Measurements from ENCODE around the gene TMEM59. TPM values are rescaled to one million over a fixed set of nuclear protein-coding genes. Genes with fewer than 3 reads are reported as not detected.

The TMEM59 gene
- polyA plus RNA-seq, 3 donors, result 169 to 925 (median 831) TPM

- Histone ChIP-seq H3K27ac (ENCODE audit: low read depth in 1 of 2, low read length in 2 of 2) (no peak overlapping the region), H3K4me2 (replicated peaks; ENCODE audit: extremely low read depth, low read length, poor library complexity, severe bottlenecking) (no peak overlapping the region), H3K79me2 (ENCODE audit: insufficient read depth, low read length) (no peaks in the 10 kb centered on the region), H3K9me3 (replicated peaks in 1 of 2; ENCODE audit: control insufficient read depth in 1 of 2, insufficient read depth in 1 of 2, low read length in 2 of 2) (peaks cover 0 to 10% of the 10 kb centered on the region in 2 donors), H4K20me1 (ENCODE audit: insufficient read depth, low read length) (no peaks in the 10 kb centered on the region), H3K4me3 (replicated peaks in 1 of 3; ENCODE audit: low read depth in 2 of 3, low read length in 3 of 3) (no peak overlapping the region), H3K4me1 (ENCODE audit: control insufficient read depth in 1 of 2, insufficient read depth in 2 of 2, low read length in 2 of 2) (no peaks in the 10 kb centered on the region), H3K27me3 (ENCODE audit: control insufficient read depth in 2 of 2, insufficient read depth in 2 of 2, low read length in 2 of 2) (no peaks in the 10 kb centered on the region), H2AFZ (ENCODE audit: insufficient read depth, low read depth, low read length, poor library complexity, severe bottlenecking) (no peak overlapping the region), H3K36me3 (replicated peaks in 1 of 2; ENCODE audit: control insufficient read depth in 1 of 2, insufficient read depth in 2 of 2, low read length in 2 of 2) (no peaks in the 10 kb centered on the region), H3K9ac (ENCODE audit: insufficient read depth, low read length, poor library complexity, severe bottlenecking) (no peak overlapping the region)
- Mint-ChIP-seq H3K4me1 (no peaks in the 10 kb centered on the region), H3K27me3 (ENCODE audit: low read depth in 3 of 3) (peaks cover 0 to 5% (median 3%) of the 10 kb centered on the region in 3 donors), H3K36me3 (no peaks in the 10 kb centered on the region), H3K4me3 (no peak overlapping the region), H3K9me3 (peaks cover 2 to 12% (median 5%) of the 10 kb centered on the region in 7 donors), H3K27ac (no peak overlapping the region)
- DNase-seq, result no peak
- TF ChIP-seq CTCF (IDR thresholded peaks at IDR 0.05), result no peak
- intact Hi-C loops (cut with micrococcal nuclease), result no loop called here
- WGBS (ENCODE audit: insufficient coverage), result 89% methylated on average over 12 of the region's 12 CpGs
Observed at GRCh38 chr1:54003249-54003646, 49.8 kb downstream of the TMEM59 start.

DNA sequence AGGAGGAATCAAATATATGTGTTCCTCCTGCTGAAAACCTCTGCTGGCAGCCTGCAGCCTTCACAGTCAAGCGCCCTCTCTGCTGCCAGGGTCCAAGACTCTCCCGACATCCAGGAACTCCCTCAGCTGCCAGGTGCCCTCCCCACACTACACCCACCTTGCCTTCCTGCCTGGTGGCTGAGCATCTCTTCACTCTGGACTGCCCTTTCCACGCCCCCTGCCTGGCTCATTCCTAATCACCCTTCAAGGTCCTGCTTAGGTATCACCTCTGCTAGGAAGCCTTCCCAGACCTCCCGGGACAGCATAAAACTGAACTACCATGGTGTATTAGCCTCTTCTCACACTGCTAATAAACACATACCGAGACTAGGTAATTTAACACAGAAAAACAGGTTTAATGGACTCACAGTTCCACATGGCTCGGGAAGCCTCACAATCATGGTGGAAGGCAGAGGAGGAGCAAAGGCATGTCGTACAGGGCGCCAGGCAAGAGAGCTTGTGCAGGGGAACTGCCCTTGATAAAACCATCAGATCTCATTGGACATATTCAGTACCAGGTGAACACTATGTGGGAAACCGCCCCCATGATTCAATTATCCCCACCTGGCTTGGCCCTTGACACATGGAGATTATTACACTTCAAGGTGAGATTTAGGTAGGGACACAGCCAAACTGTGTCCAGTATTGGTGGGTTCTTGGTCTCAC lies 50.3 kb downstream of the TMEM59 start:
- no peak for DNase-seq
- Histone ChIP-seq H3K27me3 (ENCODE audit: control insufficient read depth in 2 of 2, insufficient read depth in 2 of 2, low read length in 2 of 2) (no peaks in the 10 kb centered on the region), H4K20me1 (ENCODE audit: insufficient read depth, low read length) (no peaks in the 10 kb centered on the region), H2AFZ (ENCODE audit: insufficient read depth, low read depth, low read length, poor library complexity, severe bottlenecking) (no peak overlapping the region), H3K9me3 (replicated peaks in 1 of 2; ENCODE audit: control insufficient read depth in 1 of 2, insufficient read depth in 1 of 2, low read length in 2 of 2) (peaks cover 0 to 10% of the 10 kb centered on the region in 2 donors), H3K36me3 (replicated peaks in 1 of 2; ENCODE audit: control insufficient read depth in 1 of 2, insufficient read depth in 2 of 2, low read length in 2 of 2) (no peaks in the 10 kb centered on the region), H3K4me1 (ENCODE audit: control insufficient read depth in 1 of 2, insufficient read depth in 2 of 2, low read length in 2 of 2) (no peaks in the 10 kb centered on the region), H3K79me2 (ENCODE audit: insufficient read depth, low read length) (no peaks in the 10 kb centered on the region), H3K9ac (ENCODE audit: insufficient read depth, low read length, poor library complexity, severe bottlenecking) (no peak overlapping the region), H3K27ac (ENCODE audit: low read depth in 1 of 2, low read length in 2 of 2) (no peak overlapping the region), H3K4me3 (replicated peaks in 1 of 3; ENCODE audit: low read depth in 2 of 3, low read length in 3 of 3) (no peak overlapping the region), H3K4me2 (replicated peaks; ENCODE audit: extremely low read depth, low read length, poor library complexity, severe bottlenecking) (no peak overlapping the region)
- Mint-ChIP-seq H3K4me1 (no peaks in the 10 kb centered on the region), H3K27me3 (ENCODE audit: low read depth in 3 of 3) (peaks cover 0 to 5% (median 3%) of the 10 kb centered on the region in 3 donors), H3K27ac (no peak overlapping the region), H3K36me3 (no peaks in the 10 kb centered on the region), H3K9me3 (peaks cover 2 to 12% (median 5%) of the 10 kb centered on the region in 7 donors), H3K4me3 (no peak overlapping the region)
- intact Hi-C loops (cut with micrococcal nuclease), result no loop called here
- 78% methylated on average over 5 of the region's 9 CpGs for WGBS (ENCODE audit: insufficient coverage)
- TF ChIP-seq CTCF (IDR thresholded peaks at IDR 0.05), result no peak

Measured in CD14-positive monocyte (primary cell).